ENCODE measurements around the gene MX1.

The MX1 gene

DNA sequence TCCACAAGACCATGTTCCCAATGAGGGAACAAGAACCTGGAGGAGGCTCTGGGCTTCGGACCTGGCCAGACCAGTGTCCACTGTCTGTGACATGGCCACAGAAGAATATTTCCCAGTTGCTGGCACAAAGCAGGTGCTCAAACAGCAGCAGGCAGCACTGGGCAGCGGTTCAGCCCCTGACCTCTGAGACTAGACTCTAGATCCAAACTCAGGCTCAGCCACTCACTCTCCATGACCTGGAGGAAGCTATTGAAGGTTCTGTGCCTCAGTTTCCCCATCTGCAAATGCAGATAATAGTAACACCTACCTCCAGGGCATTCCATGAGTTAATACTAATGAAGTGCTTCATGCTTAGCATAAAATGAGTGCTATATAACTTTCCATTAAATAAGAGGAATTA, 73.9 kb downstream of the MX1 start:
- Histone ChIP-seq H3K4me2 (ENCODE audit: low read length) (no peak overlapping the region), H3K9me2 (replicated peaks; ENCODE audit: control insufficient read depth, low read length) (no peaks in the 10 kb centered on the region), H3K36me3 (ENCODE audit: control insufficient read depth, low read length) (no peaks in the 10 kb centered on the region), H3K79me2 (ENCODE audit: control insufficient read depth, low read length) (no peaks in the 10 kb centered on the region), H3K9me3 (ENCODE audit: control insufficient read depth, insufficient read depth, low read length) (no peaks in the 10 kb centered on the region), H3K4me1 (ENCODE audit: control insufficient read depth, low read length) (no peaks in the 10 kb centered on the region), H3K4me3 (ENCODE audit: low read length) (no peak overlapping the region), H3K27ac (ENCODE audit: low read depth, low read length) (no peak overlapping the region), H3F3A (ENCODE audit: control insufficient read depth, insufficient read depth) (no peaks in the 10 kb centered on the region), H4K20me1 (ENCODE audit: control insufficient read depth, insufficient read depth, low read depth, low read length) (no peaks in the 10 kb centered on the region), H3K27me3 (ENCODE audit: control insufficient read depth, low read length) (no peaks in the 10 kb centered on the region)
- TF ChIP-seq CTCF (IDR thresholded peaks at IDR 0.05; ENCODE audit: low read depth, low read length, poor library complexity, severe bottlenecking) (no peak), EZH2phosphoT487 (IDR thresholded peaks at IDR 0.05; ENCODE audit: borderline replicate concordance, low read length) (no peak)

GRCh38 chr21:41500363-41500762, 74.3 kb downstream of the MX1 start:
- Histone ChIP-seq H3K4me2 (ENCODE audit: low read length) (no peak overlapping the region), H3K9me3 (ENCODE audit: control insufficient read depth, insufficient read depth, low read length) (no peaks in the 10 kb centered on the region), H3K9me2 (replicated peaks; ENCODE audit: control insufficient read depth, low read length) (no peaks in the 10 kb centered on the region), H3K27me3 (ENCODE audit: control insufficient read depth, low read length) (no peaks in the 10 kb centered on the region), H3F3A (ENCODE audit: control insufficient read depth, insufficient read depth) (no peaks in the 10 kb centered on the region), H3K4me1 (ENCODE audit: control insufficient read depth, low read length) (no peaks in the 10 kb centered on the region), H3K4me3 (ENCODE audit: low read length) (no peak overlapping the region), H4K20me1 (ENCODE audit: control insufficient read depth, insufficient read depth, low read depth, low read length) (no peaks in the 10 kb centered on the region), H3K36me3 (ENCODE audit: control insufficient read depth, low read length) (no peaks in the 10 kb centered on the region), H3K27ac (ENCODE audit: low read depth, low read length) (no peak overlapping the region), H3K79me2 (ENCODE audit: control insufficient read depth, low read length) (no peaks in the 10 kb centered on the region)
- TF ChIP-seq EZH2phosphoT487 (IDR thresholded peaks at IDR 0.05; ENCODE audit: borderline replicate concordance, low read length), result no peak

- Histone ChIP-seq H3K27ac (ENCODE audit: low read depth, low read length) (no peak overlapping the region), H3K4me3 (ENCODE audit: low read length) (no peak overlapping the region), H3K36me3 (ENCODE audit: control insufficient read depth, low read length) (no peaks in the 10 kb centered on the region), H3K4me1 (ENCODE audit: control insufficient read depth, low read length) (no peaks in the 10 kb centered on the region), H3K9me3 (ENCODE audit: control insufficient read depth, insufficient read depth, low read length) (no peaks in the 10 kb centered on the region), H3K79me2 (ENCODE audit: control insufficient read depth, low read length) (no peaks in the 10 kb centered on the region), H3K27me3 (ENCODE audit: control insufficient read depth, low read length) (no peaks in the 10 kb centered on the region), H3F3A (ENCODE audit: control insufficient read depth, insufficient read depth) (no peaks in the 10 kb centered on the region), H3K9me2 (replicated peaks; ENCODE audit: control insufficient read depth, low read length) (no peaks in the 10 kb centered on the region), H4K20me1 (ENCODE audit: control insufficient read depth, insufficient read depth, low read depth, low read length) (no peaks in the 10 kb centered on the region), H3K4me2 (ENCODE audit: low read length) (no peak overlapping the region)
- TF ChIP-seq EZH2phosphoT487 (IDR thresholded peaks at IDR 0.05; ENCODE audit: borderline replicate concordance, low read length), result no peak
These were observed 74.9 kb downstream of the MX1 start for GRCh38 chr21:41500931-41501381.

- Histone ChIP-seq H3K9me2 (replicated peaks; ENCODE audit: control insufficient read depth, low read length) (no peaks in the 10 kb centered on the region), H3K27me3 (ENCODE audit: control insufficient read depth, low read length) (no peaks in the 10 kb centered on the region; the same call in 1 of the 2 replicates), H3F3A (ENCODE audit: control insufficient read depth, insufficient read depth) (no peaks in the 10 kb centered on the region), H3K27ac (ENCODE audit: low read depth, low read length) (no peak overlapping the region), H3K4me3 (ENCODE audit: low read length) (no peak overlapping the region), H3K36me3 (ENCODE audit: control insufficient read depth, low read length) (no peaks in the 10 kb centered on the region), H3K79me2 (ENCODE audit: control insufficient read depth, low read length) (no peaks in the 10 kb centered on the region), H3K4me2 (ENCODE audit: low read length) (no peak overlapping the region), H3K9me3 (ENCODE audit: control insufficient read depth, insufficient read depth, low read length) (no peaks in the 10 kb centered on the region), H3K4me1 (ENCODE audit: control insufficient read depth, low read length) (no peaks in the 10 kb centered on the region), H4K20me1 (ENCODE audit: control insufficient read depth, insufficient read depth, low read depth, low read length) (no peaks in the 10 kb centered on the region)
- TF ChIP-seq CTCF (IDR thresholded peaks at IDR 0.05; ENCODE audit: low read depth, low read length, poor library complexity, severe bottlenecking) (no peak), EZH2phosphoT487 (IDR thresholded peaks at IDR 0.05; ENCODE audit: borderline replicate concordance, low read length) (no peak)
These were observed 75.9 kb downstream of the MX1 start for GRCh38 chr21:41501919-41502318.

All from DOHH2 (cell line).